Body of pancreas (tissue), 4 donors: ENCODE data around the gene RFC5. TPM values are rescaled to one million over a fixed set of nuclear protein-coding genes. Genes with fewer than 3 reads are reported as not detected.
"Not testable (repeated sequence)": the region's sequence is repeated elsewhere in the genome, so short reads cannot be mapped to it uniquely, and the experiment has no call there.

Experiments used
- ATAC-seq: fragments of 150-250 bp; one replicate; pipeline ENCODE4 v1.9.1; 2016
- DNase-seq, 4 donors: peaks; one replicate each; pipeline ENCODE4 v3.0.0-alpha.2; 2019
- H3K27ac ChIP-seq, 4 donors: fragments of 200-600 bp; sonication (generic); 1 replicate in 3 of 4; 2 replicates in 1 of 4; pipeline versions ENCODE4 v1.5.1 to v1.6.1; 2016 to 2019; ENCODE audit warnings: mild to moderate bottlenecking in 1 of 4, mixed read lengths in 1 of 4, moderate library complexity in 1 of 4
- H3K27me3 ChIP-seq, 2 donors: fragments of 200-600 bp; sonication (generic); one replicate each; pipeline ENCODE4 v1.6.0; 2016; ENCODE audit warnings: mild to moderate bottlenecking in 1 of 2
- H3K36me3 ChIP-seq, 2 donors: fragments of 200-600 bp; sonication (generic); replicated peaks in 1 of 2; 2 replicates each; pipeline ENCODE4 v1.5.1; 2016; ENCODE audit warnings: low read depth in 2 of 2; ENCODE audit not compliant: insufficient read depth in 1 of 2
- H3K4me1 ChIP-seq: fragments of 200-600 bp; sonication (generic); one replicate; pipeline ENCODE4 v1.6.0; 2016
- H3K4me3 ChIP-seq, 2 donors: fragments of 200-600 bp; sonication (generic); 1 replicate in 1 of 2; 2 replicates in 1 of 2; pipeline ENCODE4 v1.5.1; 2016 to 2019
- H3K9me3 ChIP-seq, 3 donors: fragments of 200-600 bp; sonication (generic); 1 replicate in 2 of 3; 2 replicates in 1 of 3; pipeline ENCODE4 v1.5.1; 2016
- POLR2A ChIP-seq, 3 donors: fragments of 450-650 bp; IDR thresholded peaks; one replicate each; pipeline ENCODE4 v1.6.1; 2016; ENCODE audit warnings: antibody characterized with exemption in 3 of 3, mild to moderate bottlenecking in 2 of 3
- WGBS, 2 donors: methylation state at CpG; one replicate each; pipeline ENCODE4 v1.1.5; 2017; 5-methylcytosine and 5-hydroxymethylcytosine counted together
- intact Hi-C: fragments of 100-400 bp; cut with DNase I; formaldehyde crosslinking; loops from one replicate; pipeline ENCODE4 v1.15.1; 2023
- total RNA-seq, 2 donors: library from RNA; depleted of rRNA; stranded (reverse); fragments of >200 nt; gene quantifications; one replicate each; pipeline ENCODE4 v1.1.0, GENCODE V29; 2016
- TF ChIP-seq, protein P1 (sequence below), 7 experiments: fragments of 450-650 bp in 4 of 7; fragments of 200-600 bp in 3 of 7; sonication (generic) in 3 of 7; IDR thresholded peaks; one replicate each; pipeline ENCODE4 v1.5.1; 2016 to 2019; ENCODE audit warnings: antibody characterized with exemption in 7 of 7

Gene RFC5
- total RNA-seq, 2 donors from 2014 or later = 4.6 to 6.2 TPM

DNA sequence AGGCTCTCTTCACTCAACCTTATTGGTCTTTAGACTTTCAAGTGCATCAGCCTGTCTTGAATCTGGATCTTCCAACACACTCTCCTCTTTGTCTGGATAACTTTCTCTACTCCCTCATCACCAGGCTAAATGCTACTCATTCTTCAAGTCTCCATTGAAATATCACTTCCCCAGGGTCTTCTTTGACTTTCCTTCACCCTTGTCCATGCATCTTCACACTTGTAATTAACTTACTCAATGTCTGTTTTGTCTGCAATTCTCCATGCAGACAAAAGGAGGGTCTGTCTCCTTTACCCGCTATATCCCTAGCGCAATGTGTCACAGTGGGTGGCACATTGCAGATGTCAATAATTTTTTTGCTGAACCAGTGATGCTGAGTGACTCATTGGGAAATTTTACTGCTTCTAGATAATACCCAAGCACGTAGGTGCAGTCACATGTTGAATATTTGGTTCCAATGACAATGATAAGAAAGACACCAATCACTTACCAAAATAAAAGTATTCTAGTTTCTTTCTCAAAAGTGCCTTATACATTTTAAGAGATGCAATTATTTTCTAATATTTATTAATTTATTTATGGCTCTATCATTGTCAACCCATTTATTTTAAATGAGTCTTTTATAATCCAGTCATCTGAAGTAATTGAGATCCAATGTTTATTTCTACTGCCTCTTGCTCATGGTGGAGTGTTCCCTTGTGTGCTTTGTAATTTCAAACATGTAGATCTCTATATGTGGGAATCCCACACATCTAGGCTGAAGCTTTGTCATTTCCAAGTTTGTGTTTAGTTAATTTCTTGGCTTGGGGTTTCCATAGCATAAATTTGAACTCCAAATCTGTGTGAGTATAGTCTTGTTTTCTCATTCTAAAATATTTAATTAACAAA, 21.7 kb upstream of the RFC5 start:
- WGBS, 2 donors = 73 to 83% methylated on average over 3 of the region's 3 CpGs
- TF ChIP-seq, protein P1, sequence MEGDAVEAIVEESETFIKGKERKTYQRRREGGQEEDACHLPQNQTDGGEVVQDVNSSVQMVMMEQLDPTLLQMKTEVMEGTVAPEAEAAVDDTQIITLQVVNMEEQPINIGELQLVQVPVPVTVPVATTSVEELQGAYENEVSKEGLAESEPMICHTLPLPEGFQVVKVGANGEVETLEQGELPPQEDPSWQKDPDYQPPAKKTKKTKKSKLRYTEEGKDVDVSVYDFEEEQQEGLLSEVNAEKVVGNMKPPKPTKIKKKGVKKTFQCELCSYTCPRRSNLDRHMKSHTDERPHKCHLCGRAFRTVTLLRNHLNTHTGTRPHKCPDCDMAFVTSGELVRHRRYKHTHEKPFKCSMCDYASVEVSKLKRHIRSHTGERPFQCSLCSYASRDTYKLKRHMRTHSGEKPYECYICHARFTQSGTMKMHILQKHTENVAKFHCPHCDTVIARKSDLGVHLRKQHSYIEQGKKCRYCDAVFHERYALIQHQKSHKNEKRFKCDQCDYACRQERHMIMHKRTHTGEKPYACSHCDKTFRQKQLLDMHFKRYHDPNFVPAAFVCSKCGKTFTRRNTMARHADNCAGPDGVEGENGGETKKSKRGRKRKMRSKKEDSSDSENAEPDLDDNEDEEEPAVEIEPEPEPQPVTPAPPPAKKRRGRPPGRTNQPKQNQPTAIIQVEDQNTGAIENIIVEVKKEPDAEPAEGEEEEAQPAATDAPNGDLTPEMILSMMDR (IDR thresholded peaks at IDR 0.05) = no peak
- no peak for TF ChIP-seq POLR2A (IDR thresholded peaks at IDR 0.05)
- intact Hi-C loops = no loop called here
- no peak overlapping the region for H3K4me3 ChIP-seq
- DNase-seq = no peak
- H3K36me3 ChIP-seq = no peaks in the 10 kb centered on the region
- ATAC-seq = no peak
- no peaks in the 10 kb centered on the region for H3K9me3 ChIP-seq
- H3K4me1 ChIP-seq = no peaks in the 10 kb centered on the region
- no peaks in the 10 kb centered on the region for H3K27me3 ChIP-seq
- H3K27ac ChIP-seq = no peak overlapping the region

- Histone ChIP-seq H3K27me3 (no peaks in the 10 kb centered on the region), H3K9me3 (no peaks in the 10 kb centered on the region), H3K36me3 (no peaks in the 10 kb centered on the region), H3K4me3 (no peak overlapping the region), H3K27ac (no peak overlapping the region), H3K4me1 (no peaks in the 10 kb centered on the region)
- WGBS, 2 donors = 62 to 73% methylated on average over 2 of the region's 2 CpGs
- DNase-seq (no peak), ATAC-seq (no peak)
- TF ChIP-seq, protein P1 (IDR thresholded peaks at IDR 0.05) = no peak
- TF ChIP-seq POLR2A (IDR thresholded peaks at IDR 0.05) = no peak
- intact Hi-C loops = no loop called here
These were observed 17.8 kb upstream of the RFC5 start for GRCh38 chr12:117998719-117999118.

DNA sequence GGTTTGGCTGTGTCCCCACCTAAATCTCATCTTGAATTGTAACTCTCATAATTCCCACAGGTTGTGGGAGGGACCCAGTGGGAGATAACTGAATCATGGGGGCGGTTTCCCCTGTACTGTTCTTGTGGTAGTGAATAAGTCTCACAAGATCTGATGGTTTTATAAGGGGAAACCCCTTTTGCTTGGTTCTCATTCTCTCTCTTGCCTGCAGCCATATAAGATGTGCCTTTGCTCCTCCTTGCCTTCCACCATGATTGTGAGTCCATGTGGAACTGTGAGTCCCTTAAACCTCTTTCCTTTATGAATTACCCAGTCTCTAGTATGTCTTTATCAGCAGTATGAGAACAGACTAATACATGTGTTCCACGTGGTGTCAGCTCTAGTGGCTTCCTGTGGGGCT, 16.7 kb upstream of the RFC5 start:
- H3K4me3 ChIP-seq, H3K27me3 ChIP-seq, intact Hi-C loops, H3K9me3 ChIP-seq, H3K27ac ChIP-seq, ATAC-seq, H3K4me1 ChIP-seq, H3K36me3 ChIP-seq, DNase-seq: not testable (repeated sequence)
- WGBS, 2 donors = 68 to 69% methylated on average over 2 of the region's 2 CpGs

- Histone ChIP-seq H3K27ac (no peak overlapping the region), H3K4me3 (no peak overlapping the region), H3K27me3 (no peaks in the 10 kb centered on the region), H3K36me3 (no peaks in the 10 kb centered on the region), H3K9me3 (no peaks in the 10 kb centered on the region), H3K4me1 (peaks cover 8% of the 10 kb centered on the region)
- ATAC-seq = no peak
- intact Hi-C loops = no loop called here
- no peak for DNase-seq
- WGBS, 2 donors = 93 to 96% methylated on average over 3 of the region's 3 CpGs
- TF ChIP-seq, protein P1 (IDR thresholded peaks at IDR 0.05) = no peak
- no peak for TF ChIP-seq POLR2A (IDR thresholded peaks at IDR 0.05)
These were observed 5.6 kb upstream of the RFC5 start for GRCh38 chr12:118010903-118011302.

DNA sequence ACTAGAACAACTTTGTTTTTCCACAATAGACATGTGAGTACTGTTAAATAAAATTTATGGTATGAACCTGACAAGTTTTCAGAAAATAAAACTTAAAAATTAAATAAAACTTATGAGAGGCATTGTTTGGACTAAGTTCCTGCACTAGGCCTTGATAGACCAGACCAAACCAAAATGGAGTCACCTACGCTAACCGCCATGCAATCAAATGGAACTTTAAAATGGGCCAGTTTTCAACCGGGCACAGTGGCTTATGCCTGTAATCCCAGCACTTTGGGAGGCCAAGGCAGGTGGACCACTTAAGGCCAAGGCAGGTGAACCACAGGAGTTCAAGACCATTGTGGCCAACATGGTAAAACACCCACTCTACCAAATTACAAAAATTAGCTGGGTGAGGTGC, 5.1 kb upstream of the RFC5 start:
- no peaks in the 10 kb centered on the region for H3K27me3 ChIP-seq
- no peak overlapping the region for H3K4me3 ChIP-seq
- no peaks in the 10 kb centered on the region for H3K36me3 ChIP-seq
- no peak overlapping the region for H3K27ac ChIP-seq
- no peaks in the 10 kb centered on the region for H3K9me3 ChIP-seq
- DNase-seq = no peak
- intact Hi-C loops = no loop called here
- 93 to 96% methylated on average over 3 of the region's 3 CpGs for WGBS, 2 donors
- ATAC-seq = no peak
- H3K4me1 ChIP-seq = peaks cover 10% of the 10 kb centered on the region
- TF ChIP-seq, protein P1 (IDR thresholded peaks at IDR 0.05) = no peak
- no peak for TF ChIP-seq POLR2A (IDR thresholded peaks at IDR 0.05)
